H1 (cell line): ENCODE data around the gene GFM1. TPM values are rescaled to one million over a fixed set of nuclear protein-coding genes. Genes with fewer than 3 reads are reported as not detected.
A peak's percentile ranks its signal among the peaks of the same experiment; 100 is the strongest.

ENCODE experiments used
- CTCF ChIA-PET: fragments of 300-600 bp; sonication (Branson Sonifier 250); formaldehyde crosslinking; loops from one replicate; lab custom pipeline; 2021; ENCODE audit not compliant: partially characterized antibody; lab: Charles Lee
- POLR2A ChIA-PET: fragments of 300-600 bp; sonication (Branson Sonifier 250); formaldehyde crosslinking; loops from one replicate; lab custom pipeline; 2021; ENCODE audit warnings: inconsistent platforms; ENCODE audit not compliant: partially characterized antibody; lab: Charles Lee
- DNase-seq, 2 experiments: peaks; one replicate each; pipeline versions ENCODE4 v3.0.0 to v3.0.0-alpha.2; 2010 to 2022; ENCODE audit warnings: low spot score in 2 of 2, low read depth in 1 of 2, mixed read lengths in 1 of 2
- FAIRE-seq: peaks from 2 replicates; lab custom pipeline; 2011; peaks lifted over from hg19 to GRCh38; lab: Jason Lieb, UNC
- H2AFZ ChIP-seq: 2 replicates; pipeline ENCODE4 v1.8.1; 2012; ENCODE audit warnings: low read length, inconsistent platforms
- H2AK5ac ChIP-seq: 2 replicates; pipeline ENCODE4 v1.6.1; 2013; ENCODE audit warnings: low read depth, low read length
- H2BK120ac ChIP-seq: replicated peaks from 2 replicates; pipeline ENCODE3; 2013; ENCODE audit warnings: low read depth, low read length, inconsistent platforms
- H2BK12ac ChIP-seq: 2 replicates; pipeline ENCODE4 v1.6.1; 2013; ENCODE audit warnings: low read depth, low read length
- H2BK15ac ChIP-seq: 2 replicates; pipeline ENCODE4 v1.6.1; 2013; ENCODE audit warnings: low read length
- H2BK20ac ChIP-seq: 2 replicates; pipeline ENCODE4 v1.6.1; 2013; ENCODE audit warnings: low read length
- H2BK5ac ChIP-seq: 2 replicates; pipeline ENCODE4 v1.6.1; 2013; ENCODE audit warnings: low read depth, low read length
- H3K14ac ChIP-seq: 2 replicates; pipeline ENCODE4 v1.6.1; 2013; ENCODE audit warnings: inconsistent platforms; ENCODE audit not compliant: insufficient read length
- H3K18ac ChIP-seq: 2 replicates; pipeline ENCODE4 v1.6.1; 2013; ENCODE audit warnings: low read length; ENCODE audit errors: extremely low read depth
- H3K23ac ChIP-seq: 2 replicates; pipeline ENCODE4 v1.6.1; 2013; ENCODE audit warnings: inconsistent platforms; ENCODE audit not compliant: insufficient read length
- H3K23me2 ChIP-seq: 2 replicates; pipeline ENCODE4 v1.6.1; 2013; ENCODE audit warnings: low read depth, low read length
- H3K27ac ChIP-seq: 2 replicates; pipeline ENCODE4 v1.6.1; 2011; ENCODE audit warnings: low read depth, low read length, inconsistent platforms
- H3K27me3 ChIP-seq, 4 experiments: replicated peaks in 1 of 4; 1 replicate in 1 of 4; 2 replicates in 3 of 4; pipeline versions ENCODE4 v1.6.1 to v1.8.1; 2011 to 2013; ENCODE audit warnings: low read length in 3 of 4, mild to moderate bottlenecking in 3 of 4, inconsistent platforms in 2 of 4, mixed read lengths in 2 of 4, moderate library complexity in 1 of 4; ENCODE audit not compliant: control insufficient read depth in 3 of 4, insufficient read depth in 3 of 4; ENCODE audit errors: extremely low read depth in 1 of 4
- H3K36me3 ChIP-seq, 4 experiments: 2 replicates each; pipeline versions ENCODE4 v1.6.1 to v1.8.1; 2011 to 2013; ENCODE audit warnings: mild to moderate bottlenecking in 4 of 4, low read length in 3 of 4, moderate library complexity in 2 of 4, control low read depth in 1 of 4, inconsistent platforms in 1 of 4; ENCODE audit not compliant: insufficient read depth in 4 of 4, control insufficient read depth in 2 of 4
- H3K4ac ChIP-seq: replicated peaks from 2 replicates; pipeline ENCODE3; 2013; ENCODE audit warnings: low read length, low read depth, mixed read lengths, inconsistent platforms; ENCODE audit not compliant: insufficient read length
- H3K4me1 ChIP-seq, 4 experiments: replicated peaks in 1 of 4; 1 replicate in 1 of 4; 2 replicates in 3 of 4; pipeline versions ENCODE4 v1.6.1 to v1.8.1; 2011 to 2013; ENCODE audit warnings: low read length in 3 of 4, inconsistent platforms in 2 of 4, mixed read lengths in 1 of 4; ENCODE audit not compliant: insufficient read depth in 4 of 4, control insufficient read depth in 3 of 4
- H3K4me2 ChIP-seq, 2 experiments: 2 replicates each; pipeline versions ENCODE4 v1.6.1 to v1.8.1; 2011 to 2013; ENCODE audit warnings: low read depth in 2 of 2, low read length in 2 of 2, control low read depth in 1 of 2, inconsistent platforms in 1 of 2, mild to moderate bottlenecking in 1 of 2; ENCODE audit not compliant: insufficient read depth in 1 of 2
- H3K4me3 ChIP-seq, 4 experiments: fragments of 200-600, 300-600 bp in 1 of 4; sonication (generic), shearing (Covaris generic), sonication (Bioruptor Twin) in 1 of 4; 2 replicates each; pipeline versions ENCODE4 v1.5.1 to v1.8.1; 2011 to 2016; ENCODE audit warnings: low read length in 4 of 4, low read depth in 3 of 4, control low read depth in 2 of 4, inconsistent platforms in 2 of 4, mild to moderate bottlenecking in 2 of 4, mixed read lengths in 1 of 4, moderate library complexity in 1 of 4; ENCODE audit not compliant: insufficient read depth in 2 of 4; ENCODE audit errors: extremely low read depth in 1 of 4
- H3K56ac ChIP-seq: replicated peaks from 2 replicates; pipeline ENCODE3; 2013; ENCODE audit warnings: low read depth, mild to moderate bottlenecking, mixed read lengths, low read length, inconsistent platforms; ENCODE audit not compliant: insufficient read length
- H3K79me1 ChIP-seq: 2 replicates; pipeline ENCODE4 v1.6.1; 2013; ENCODE audit warnings: low read depth, low read length, control low read depth
- H3K79me2 ChIP-seq, 2 experiments: 2 replicates each; pipeline versions ENCODE4 v1.6.1 to v1.8.1; 2012 to 2013; ENCODE audit warnings: low read length in 2 of 2, mild to moderate bottlenecking in 2 of 2, inconsistent platforms in 1 of 2; ENCODE audit not compliant: insufficient read depth in 2 of 2, control insufficient read depth in 1 of 2
- H3K9ac ChIP-seq, 4 experiments: replicated peaks in 1 of 4; 1 replicate in 1 of 4; 2 replicates in 3 of 4; pipeline versions ENCODE4 v1.6.1 to v1.8.1; 2011 to 2013; ENCODE audit warnings: low read depth in 3 of 4, low read length in 3 of 4, control low read depth in 2 of 4, mild to moderate bottlenecking in 2 of 4, moderate library complexity in 2 of 4, inconsistent platforms in 1 of 4; ENCODE audit errors: extremely low read depth in 1 of 4
- H3K9me3 ChIP-seq, 2 experiments: 2 replicates each; pipeline versions ENCODE4 v1.6.1 to v1.8.1; 2012 to 2013; ENCODE audit warnings: mild to moderate bottlenecking in 2 of 2, moderate library complexity in 2 of 2, control low read depth in 1 of 2, inconsistent platforms in 1 of 2, low read depth in 1 of 2, low read length in 1 of 2, mixed read lengths in 1 of 2; ENCODE audit not compliant: insufficient read depth in 2 of 2
- H4K20me1 ChIP-seq, 2 experiments: replicated peaks in 1 of 2; 2 replicates each; pipeline versions ENCODE3 to v1.8.1; 2011 to 2013; ENCODE audit warnings: inconsistent platforms in 2 of 2, low read length in 2 of 2, mild to moderate bottlenecking in 1 of 2; ENCODE audit not compliant: insufficient read depth in 2 of 2, control insufficient read depth in 1 of 2
- H4K5ac ChIP-seq: 2 replicates; pipeline ENCODE4 v1.6.1; 2013; ENCODE audit warnings: low read length, low read depth, mixed read lengths, inconsistent platforms; ENCODE audit not compliant: insufficient read length
- H4K8ac ChIP-seq: 2 replicates; pipeline ENCODE4 v1.8.0; 2013; ENCODE audit warnings: mild to moderate bottlenecking, moderate library complexity, low read length, inconsistent platforms; ENCODE audit not compliant: insufficient read depth; ENCODE audit errors: extremely low read depth
- H4K91ac ChIP-seq: replicated peaks from 2 replicates; pipeline ENCODE3; 2013; ENCODE audit warnings: low read length, mixed read lengths, inconsistent platforms; ENCODE audit not compliant: insufficient read length
- BCL11A ChIP-seq, 2 experiments: IDR thresholded peaks; one replicate each; pipeline ENCODE4 v1.6.1; 2011; ENCODE audit warnings: low read depth in 2 of 2, low read length in 2 of 2, mild to moderate bottlenecking in 2 of 2
- CHD2 ChIP-seq: IDR thresholded peaks from 2 replicates; pipeline ENCODE4 v1.6.1; 2012; ENCODE audit warnings: low read length, improper control_type of control experiment
- MAFK ChIP-seq: IDR thresholded peaks from 2 replicates; pipeline ENCODE4 v1.6.1; 2012; ENCODE audit warnings: low read depth, mild to moderate bottlenecking, improper control_type of control experiment, low read length
- RFX5 ChIP-seq: IDR thresholded peaks from 2 replicates; pipeline ENCODE4 v1.6.1; 2011; ENCODE audit warnings: low read depth, low read length, improper control_type of control experiment, borderline replicate concordance
- WGBS, 2 experiments: shearing (Covaris generic) in 1 of 2; methylation state at CpG; one replicate each; pipeline versions ENCODE4 v1.1.6 to v1.1.7; 2013 to 2015; ENCODE audit warnings: low lambda C conversion rate in 2 of 2, mixed read lengths in 2 of 2, inconsistent platforms in 1 of 2, low coverage in 1 of 2, missing lambda C conversion rate in 1 of 2; ENCODE audit not compliant: insufficient replicate concordance in 2 of 2, insufficient coverage in 1 of 2, insufficient read length in 1 of 2; ENCODE audit errors: extremely low coverage in 1 of 2, missing lambda C conversion rate in 1 of 2; 5-methylcytosine and 5-hydroxymethylcytosine counted together
- polyA plus RNA-seq, 7 experiments: library from polyadenylated mRNA; depleted of rRNA in 3 of 7; stranded (reverse) in 5 of 7; unstranded in 2 of 7; fragments of >200 nt in 5 of 7; fragments of 200-250 nt in 2 of 7; gene quantifications; 1 replicate in 5 of 7; 2 replicates in 1 of 7; 4 replicates in 1 of 7; pipeline versions ENCODE4 v1.2.1 to v1.2.3, GENCODE V29; 2011 to 2013; ENCODE audit warnings: missing spikeins in 2 of 7, mixed read lengths in 2 of 7
- total RNA-seq: library from RNA; stranded (reverse); fragmentation: NEBNext Ultra II Directional; extraction: Animal tissue kit (Norgen Biotek cat#: 25700); gene quantifications from 2 replicates; pipeline ENCODE4 v1.2.1, GENCODE V29; 2021

GFM1 gene
- total and polyA plus RNA-seq, 2 of the 8 experiments (the other 6 are each of a cell fraction or from before 2014, with no cell fraction given), result 10.9 to 45.3 TPM

DNA sequence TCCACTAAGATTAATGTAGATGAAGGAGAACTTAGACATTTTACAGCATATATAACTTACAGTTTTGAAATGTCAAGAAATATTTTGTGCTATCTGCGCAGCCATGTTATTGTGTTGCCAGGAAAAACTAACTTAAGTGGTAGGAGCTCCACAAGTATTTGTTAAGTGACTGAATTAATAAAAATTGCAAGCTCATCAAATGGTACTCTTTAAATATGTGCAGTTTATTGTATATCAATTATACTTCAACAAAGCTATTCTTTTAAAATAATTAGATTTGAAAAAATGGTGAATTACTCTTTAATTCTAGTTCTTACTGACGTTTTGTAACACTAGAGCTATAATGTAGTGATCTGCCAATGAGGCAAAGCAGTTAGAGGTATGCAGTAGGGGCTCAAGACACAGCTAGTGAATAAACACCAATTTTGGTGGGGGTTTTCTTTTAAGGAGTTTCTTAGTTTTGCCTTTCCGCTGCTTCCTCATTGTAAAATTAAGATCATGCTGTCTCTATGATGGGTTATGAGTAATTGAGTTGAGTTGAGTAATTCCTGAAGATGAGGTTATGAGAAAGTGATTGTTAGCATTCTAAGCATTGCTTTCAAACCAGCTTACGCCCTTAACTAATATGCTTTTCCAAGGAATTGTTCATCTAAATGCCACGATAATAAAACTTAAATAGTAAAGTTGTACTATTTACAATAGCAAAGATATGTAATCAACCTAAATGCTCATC lies 39.1 kb downstream of the GFM1 start:
- H3K23me2 ChIP-seq, result no peaks in the 10 kb centered on the region
- POLR2A ChIA-PET, result no interaction called here
- 94% methylated on average over 5 of the region's 5 CpGs; no CpG with 5 or more reads in 1 of the 2 experiments for WGBS, 2 experiments

More for the DNA sequence above, 39.1 kb downstream of the GFM1 start:
- no peak for DNase-seq
- Histone ChIP-seq H2AK5ac (no peak overlapping the region), H3K4me3 (no peak overlapping the region), H3K79me1 (no peaks in the 10 kb centered on the region), H3K9ac (no peak overlapping the region), H3K23ac (no peak overlapping the region), H3K14ac (no peak overlapping the region), H2BK12ac (no peak overlapping the region)
- TF ChIP-seq RFX5 (no peak), BCL11A (IDR thresholded peaks at IDR 0.05; ENCODE audit: low read depth in 2 of 2, low read length in 2 of 2) (no peak), CHD2 (no peak), MAFK (peak; percentile 11; the same call in 1 of the 2 replicates)
- TF ChIP-seq, all 59 proteins: peak for 1
- Histone ChIP-seq H4K5ac (no peak overlapping the region), H2BK5ac (no peak overlapping the region), H4K91ac (no peak overlapping the region), H3K4me2 (no peak overlapping the region), H3K18ac (no peak overlapping the region), H3K27ac (no peak overlapping the region), H3K27me3 (no peaks in the 10 kb centered on the region), H4K20me1 (no peaks in the 10 kb centered on the region), H3K56ac (no peak overlapping the region), H2AFZ (no peak overlapping the region), H2BK120ac (no peak overlapping the region), H3K9me3 (no peaks in the 10 kb centered on the region), H3K4me1 (no peaks in the 10 kb centered on the region), H4K8ac (no peak overlapping the region), H3K36me3 (peaks cover 0 to 4% (median 1%) of the 10 kb centered on the region in 4 experiments; a peak in 2 of 8 replicates), H2BK20ac (no peak overlapping the region), H2BK15ac (no peak overlapping the region), H3K79me2 (no peaks in the 10 kb centered on the region), H3K4ac (no peak overlapping the region)
- no peak for FAIRE-seq
- CTCF ChIA-PET, result interaction anchor here (0.8 to 1.4 kb wide), 5 partner anchors 11 to 28 kb away, joined by 3 to 4 read pairs (median 3); partner anchors contain the start of gene LXN
